Hippocampal formation (tissue), 2 donors: ENCODE measurements around the gene CNTLN.
"Not testable (repeated sequence)": the region's sequence is repeated elsewhere in the genome, so short reads cannot be mapped to it uniquely, and the experiment has no call there.

Experiments used
- DNase-seq, 2 donors: peaks; one replicate each; lab custom pipeline; 2025; lab: John Stamatoyannopoulos, UW

Gene CNTLN

DNA sequence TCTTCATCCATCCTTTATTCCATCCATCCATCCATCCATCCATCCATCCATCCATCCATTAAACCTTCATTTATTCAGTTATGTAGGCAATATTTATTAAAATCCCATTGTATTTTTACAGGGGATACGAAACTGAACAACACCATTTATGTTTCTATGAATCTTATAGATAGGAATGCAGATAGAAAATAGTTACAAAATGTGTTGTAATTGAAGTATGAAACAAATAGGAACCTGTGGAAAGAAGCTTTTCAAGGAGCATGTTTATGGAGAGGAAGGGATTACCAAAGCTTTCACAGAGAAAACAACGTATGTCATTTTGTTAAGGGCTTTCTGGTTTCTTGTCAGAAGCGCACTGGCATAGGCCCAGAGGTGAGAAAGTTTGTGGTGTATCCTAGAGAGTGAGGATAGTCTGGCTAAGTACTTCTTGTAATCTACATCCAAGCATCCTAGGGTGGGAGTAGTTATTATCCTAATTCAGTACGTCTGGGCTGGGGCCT is 184.0 kb downstream of the CNTLN start:
- DNase-seq, result no peak

DNA sequence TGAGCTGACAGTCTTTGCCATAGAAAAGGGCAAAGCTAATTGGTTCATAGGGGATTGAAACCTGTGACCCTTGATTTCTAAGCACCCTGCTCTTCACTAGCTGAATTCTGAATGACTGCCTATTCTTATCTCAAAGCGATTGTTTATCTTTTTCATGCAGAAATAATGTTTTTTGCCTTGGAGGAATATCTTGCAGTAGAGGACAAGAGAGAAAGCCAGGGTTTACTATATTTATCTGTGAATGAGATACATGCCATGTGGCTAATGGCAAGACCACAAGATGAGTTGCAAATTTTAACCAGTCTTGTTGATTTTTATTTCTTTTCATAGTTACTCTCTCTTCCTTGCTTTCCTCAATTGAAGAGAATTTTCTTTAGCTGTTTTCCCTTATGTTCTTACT is 185.0 kb downstream of the CNTLN start:
- no peak for DNase-seq

- DNase-seq, result no peak
Measured at GRCh38 chr9:17322882-17323864, 188.3 kb downstream of the CNTLN start.

DNA sequence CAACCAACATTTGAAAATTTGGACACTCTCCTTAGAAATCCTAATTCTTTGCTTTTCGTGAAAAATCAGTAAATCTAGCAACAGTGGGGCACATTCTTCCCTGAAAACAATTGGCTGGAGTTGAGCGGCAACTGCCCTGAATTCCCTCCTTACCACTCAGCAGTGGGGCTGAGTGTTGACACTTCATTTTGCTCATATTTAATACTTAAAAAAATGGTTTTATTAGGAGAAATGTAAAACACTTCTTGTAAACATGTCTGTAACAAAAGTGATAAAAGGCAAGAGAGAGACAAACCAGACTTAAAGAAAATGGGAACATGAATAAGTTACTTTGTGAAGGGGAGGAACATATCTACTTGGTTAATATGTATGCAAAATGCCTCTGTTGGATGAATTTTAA is 193.5 kb downstream of the CNTLN start:
- no peak for DNase-seq

DNA sequence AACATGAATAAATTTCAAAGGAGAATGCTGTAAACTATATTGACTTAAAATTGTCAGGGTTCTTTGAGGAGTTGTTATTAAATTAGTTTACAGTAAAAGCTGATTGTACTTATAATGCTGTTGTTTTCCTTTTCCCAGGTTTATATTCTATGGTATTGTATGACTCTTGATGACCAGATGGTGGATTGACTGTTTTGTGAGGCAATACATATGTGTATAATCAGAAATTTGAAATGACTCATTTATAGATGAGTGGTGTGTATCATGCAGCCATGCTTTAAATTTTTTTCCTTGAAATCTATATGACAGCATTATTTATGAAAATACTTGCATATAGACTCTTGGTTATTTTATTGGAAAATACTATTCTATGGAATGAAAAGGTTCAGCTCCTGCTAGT is 195.3 kb downstream of the CNTLN start:
- no peak for DNase-seq

- DNase-seq, result no peak
Measured at GRCh38 chr9:17332115-17332514, 197.3 kb downstream of the CNTLN start.

DNA sequence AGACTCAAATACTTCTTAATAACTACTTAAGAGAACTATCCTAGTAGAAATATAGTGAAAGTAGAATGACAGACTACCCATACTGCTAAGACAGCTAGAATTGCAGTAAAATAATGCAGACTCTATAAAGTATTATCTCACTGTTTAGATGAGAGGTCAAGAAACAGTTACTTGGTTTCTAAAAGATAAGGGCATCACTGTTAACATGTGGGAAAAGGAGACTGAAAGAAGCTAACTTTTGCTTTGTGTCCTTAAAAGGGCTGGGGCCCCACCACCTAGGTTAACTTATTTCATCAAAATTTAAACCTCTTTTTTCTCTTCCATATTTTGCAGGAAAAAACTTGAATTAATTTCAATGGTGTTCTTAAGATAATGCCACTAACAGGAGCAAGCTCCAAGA is 204.3 kb downstream of the CNTLN start:
- no peak for DNase-seq

GRCh38 chr9:17342696-17343095 is 207.9 kb downstream of the CNTLN start:
- DNase-seq, result no peak

- DNase-seq, result no peak
Measured at GRCh38 chr9:17349831-17350230, 215.0 kb downstream of the CNTLN start.

DNA sequence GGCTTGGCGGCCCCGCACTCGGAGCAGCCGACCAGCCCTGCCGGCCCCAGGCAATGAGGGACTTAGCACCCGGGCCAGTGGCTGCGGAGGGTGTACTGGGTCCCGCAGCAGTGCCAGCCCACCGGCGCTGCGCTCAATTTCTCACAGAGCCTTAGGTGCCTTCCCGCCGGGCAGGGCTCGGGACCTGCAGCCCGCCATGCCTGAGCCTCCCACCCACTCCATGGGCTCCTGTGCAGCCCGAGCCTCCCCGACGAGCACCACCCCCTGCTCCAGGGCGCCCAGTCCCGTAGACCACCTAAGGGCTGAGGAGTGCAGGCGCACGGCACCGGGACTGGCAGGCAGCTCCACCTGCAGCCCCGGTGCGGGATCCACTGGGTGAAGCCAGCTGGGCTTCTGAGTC is 219.2 kb downstream of the CNTLN start:
- DNase-seq, result not testable (repeated sequence)

- no peak for DNase-seq
Measured at GRCh38 chr9:17361378-17361777, 226.5 kb downstream of the CNTLN start.

- no peak for DNase-seq
Measured at GRCh38 chr9:17367035-17367434, 232.2 kb downstream of the CNTLN start.

DNA sequence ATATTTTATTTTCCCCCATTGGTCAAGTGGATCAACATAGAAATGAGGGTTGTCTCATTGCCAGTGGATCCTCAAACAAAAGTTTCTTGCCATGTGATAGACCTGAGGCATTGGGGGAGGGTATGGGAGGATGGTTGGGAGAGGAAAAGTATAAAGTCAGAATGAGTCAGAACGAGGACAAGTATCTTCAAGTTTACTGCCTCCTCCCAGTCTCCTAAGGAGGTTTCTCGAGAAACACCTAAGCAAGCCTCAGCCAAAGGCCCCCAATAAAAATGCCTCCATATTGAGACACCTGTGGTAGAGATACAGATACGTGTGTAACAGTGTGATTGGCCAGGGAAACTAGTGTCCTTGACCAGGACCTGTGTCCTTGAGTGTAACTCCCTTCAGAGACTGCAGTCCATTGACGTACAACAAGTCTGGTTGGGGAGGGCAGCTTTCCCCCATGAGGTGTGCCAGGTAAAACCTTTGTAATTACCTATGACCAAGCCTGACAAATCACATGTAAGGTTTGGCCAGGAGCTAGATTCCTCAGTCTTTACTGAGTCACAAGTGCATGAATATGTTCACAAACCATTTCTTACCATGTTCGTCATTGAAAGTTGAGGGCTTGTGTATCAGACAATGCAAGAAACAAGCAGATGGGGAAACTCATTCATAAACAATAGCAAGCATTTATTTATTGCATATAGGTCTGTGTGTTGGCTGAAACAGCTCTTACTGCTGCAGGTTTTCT is 245.5 kb downstream of the CNTLN start:
- DNase-seq, result no peak

- no peak for DNase-seq
Measured at GRCh38 chr9:17387565-17387964, 252.7 kb downstream of the CNTLN start.

GRCh38 chr9:17389026-17389425 is 254.2 kb downstream of the CNTLN start:
- DNase-seq, result no peak

- DNase-seq, result no peak
Measured at GRCh38 chr9:17394881-17395510, 260.2 kb downstream of the CNTLN start.

GRCh38 chr9:17397166-17397728 is 262.4 kb downstream of the CNTLN start:
- not testable (repeated sequence) for DNase-seq

DNA sequence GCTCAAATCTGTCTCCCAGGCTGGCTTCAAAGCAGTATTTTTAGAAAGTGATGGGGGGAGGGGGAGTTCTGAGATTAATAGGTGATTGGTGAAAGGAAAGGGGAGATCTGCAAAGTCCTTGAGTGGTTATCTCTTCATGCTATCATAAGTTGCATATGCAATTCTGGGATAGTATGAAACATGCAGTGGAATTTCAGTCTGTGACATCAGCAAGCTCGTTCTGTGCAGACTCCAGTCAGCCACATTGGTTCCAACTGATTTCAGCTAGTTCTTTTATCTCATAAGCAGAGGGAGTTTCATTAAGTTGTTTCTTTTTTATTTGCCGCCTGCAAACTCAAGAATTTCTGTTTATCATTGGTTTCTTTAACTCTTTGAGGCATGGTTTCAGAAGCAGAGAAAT is 263.5 kb downstream of the CNTLN start:
- DNase-seq, result no peak

- no peak for DNase-seq
Measured at GRCh38 chr9:17401858-17402257, 267.0 kb downstream of the CNTLN start.

DNA sequence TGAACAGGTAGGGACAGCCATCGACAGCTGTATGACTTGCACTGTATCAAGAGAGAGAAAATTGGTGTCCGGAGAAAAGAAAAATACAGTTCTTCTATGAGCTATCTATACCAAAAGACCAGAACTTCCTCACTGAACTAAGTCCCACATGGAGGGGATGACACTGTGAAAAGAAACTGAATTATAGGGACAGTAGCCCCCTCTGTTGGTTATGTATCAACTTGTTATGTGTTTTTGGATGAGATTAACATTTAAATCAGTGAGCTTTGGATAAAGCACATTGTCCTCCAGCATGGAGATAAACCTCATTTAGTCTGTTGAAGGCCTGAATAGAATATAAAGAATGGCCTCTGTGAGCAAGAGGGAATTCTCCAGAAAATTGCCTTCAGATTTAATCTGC is 267.5 kb downstream of the CNTLN start:
- DNase-seq, result no peak

- DNase-seq, result no peak
Measured at GRCh38 chr9:17403539-17403938, 268.7 kb downstream of the CNTLN start.

- no peak for DNase-seq
Measured at GRCh38 chr9:17414986-17415385, 280.1 kb downstream of the CNTLN start.
